PC-9 (cell line): ENCODE data around the gene CPD.

ENCODE experiments used
- EZH2 ChIP-seq: fragments of 200-600 bp; sonication (generic); IDR thresholded peaks from 2 replicates; pipeline ENCODE4 v1.8.0; 2017; ENCODE audit warnings: antibody characterized with exemption, low read depth
- TF ChIP-seq, protein P1 (sequence below): fragments of 200-600 bp; sonication (generic); conservative IDR thresholded peaks from 2 replicates; pipeline ENCODE4 v1.6.1; 2017; ENCODE audit warnings: mixed run types, antibody characterized with exemption, mild to moderate bottlenecking, moderate library complexity

DNA sequence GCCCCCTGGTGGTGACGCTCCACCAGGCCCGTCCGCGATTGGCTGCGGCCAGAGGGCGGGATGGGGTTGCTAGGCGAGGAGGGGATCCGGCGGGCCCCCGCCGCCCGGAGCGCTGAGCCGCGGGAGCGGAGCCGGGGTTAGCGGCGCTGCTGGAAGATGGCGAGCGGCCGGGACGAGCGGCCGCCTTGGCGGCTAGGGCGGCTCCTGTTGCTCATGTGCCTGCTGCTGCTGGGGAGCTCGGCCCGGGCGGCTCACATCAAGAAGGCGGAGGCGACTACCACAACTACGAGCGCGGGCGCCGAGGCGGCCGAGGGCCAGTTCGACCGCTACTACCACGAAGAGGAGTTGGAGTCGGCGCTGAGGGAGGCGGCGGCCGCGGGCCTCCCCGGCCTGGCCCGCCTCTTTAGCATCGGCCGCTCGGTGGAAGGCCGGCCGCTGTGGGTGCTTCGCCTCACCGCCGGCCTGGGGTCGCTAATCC, at the start of gene CPD:
- TF ChIP-seq, protein P1, sequence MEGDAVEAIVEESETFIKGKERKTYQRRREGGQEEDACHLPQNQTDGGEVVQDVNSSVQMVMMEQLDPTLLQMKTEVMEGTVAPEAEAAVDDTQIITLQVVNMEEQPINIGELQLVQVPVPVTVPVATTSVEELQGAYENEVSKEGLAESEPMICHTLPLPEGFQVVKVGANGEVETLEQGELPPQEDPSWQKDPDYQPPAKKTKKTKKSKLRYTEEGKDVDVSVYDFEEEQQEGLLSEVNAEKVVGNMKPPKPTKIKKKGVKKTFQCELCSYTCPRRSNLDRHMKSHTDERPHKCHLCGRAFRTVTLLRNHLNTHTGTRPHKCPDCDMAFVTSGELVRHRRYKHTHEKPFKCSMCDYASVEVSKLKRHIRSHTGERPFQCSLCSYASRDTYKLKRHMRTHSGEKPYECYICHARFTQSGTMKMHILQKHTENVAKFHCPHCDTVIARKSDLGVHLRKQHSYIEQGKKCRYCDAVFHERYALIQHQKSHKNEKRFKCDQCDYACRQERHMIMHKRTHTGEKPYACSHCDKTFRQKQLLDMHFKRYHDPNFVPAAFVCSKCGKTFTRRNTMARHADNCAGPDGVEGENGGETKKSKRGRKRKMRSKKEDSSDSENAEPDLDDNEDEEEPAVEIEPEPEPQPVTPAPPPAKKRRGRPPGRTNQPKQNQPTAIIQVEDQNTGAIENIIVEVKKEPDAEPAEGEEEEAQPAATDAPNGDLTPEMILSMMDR: no peak
- TF ChIP-seq EZH2: no peak
